HuH-7 (cell line): ENCODE measurements around the gene KRTAP5-6.

Source experiments
- DNase-seq: peaks from one replicate; pipeline ENCODE4 v3.0.0; 2011; ENCODE audit warnings: low spot score

KRTAP5-6 gene

DNA sequence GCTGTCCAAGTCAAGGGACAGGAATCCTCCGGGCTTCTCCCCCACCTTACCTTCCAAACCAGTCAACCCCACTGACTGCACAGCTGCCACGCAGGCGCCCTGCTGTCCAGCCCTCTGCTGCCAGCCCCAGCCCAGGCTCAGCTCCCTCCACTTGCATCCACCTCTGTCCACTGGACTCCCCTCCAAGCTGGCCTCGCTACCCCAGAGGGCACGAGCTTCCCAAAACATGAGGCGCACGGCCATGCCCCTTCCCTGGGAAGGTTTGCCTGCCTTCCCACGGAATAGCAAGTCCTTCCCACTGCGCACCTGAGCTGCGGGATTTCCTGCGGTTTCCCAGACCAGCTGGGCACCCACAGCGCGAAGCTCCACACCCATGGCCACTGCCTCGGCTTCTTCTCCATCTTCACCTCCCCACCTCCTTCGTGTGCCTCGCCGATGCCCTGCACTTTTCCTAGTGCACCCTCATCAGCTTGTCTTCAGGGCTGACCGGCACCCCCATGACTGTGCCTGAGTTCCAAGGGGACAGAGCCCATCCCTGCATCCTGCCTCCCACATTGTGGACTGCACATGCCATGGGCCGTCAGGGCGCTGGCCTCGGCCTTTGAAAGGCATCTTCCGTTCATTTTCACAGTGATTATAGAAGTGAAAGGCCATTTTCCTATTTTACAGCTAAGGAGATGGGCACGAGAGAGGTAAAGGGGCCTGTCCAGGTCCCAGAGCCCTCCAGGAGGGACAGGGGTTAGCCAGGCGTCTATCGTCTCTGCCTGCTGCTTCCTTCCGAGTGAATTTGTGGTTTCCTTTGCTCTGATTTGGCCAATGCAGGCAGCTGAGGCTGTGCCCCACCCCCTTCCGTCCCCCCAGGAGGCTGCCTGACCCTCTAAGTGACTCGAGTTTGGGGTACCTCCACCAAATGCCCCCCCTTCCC is 37.0 kb downstream of the KRTAP5-6 start:
- no peak for DNase-seq

DNA sequence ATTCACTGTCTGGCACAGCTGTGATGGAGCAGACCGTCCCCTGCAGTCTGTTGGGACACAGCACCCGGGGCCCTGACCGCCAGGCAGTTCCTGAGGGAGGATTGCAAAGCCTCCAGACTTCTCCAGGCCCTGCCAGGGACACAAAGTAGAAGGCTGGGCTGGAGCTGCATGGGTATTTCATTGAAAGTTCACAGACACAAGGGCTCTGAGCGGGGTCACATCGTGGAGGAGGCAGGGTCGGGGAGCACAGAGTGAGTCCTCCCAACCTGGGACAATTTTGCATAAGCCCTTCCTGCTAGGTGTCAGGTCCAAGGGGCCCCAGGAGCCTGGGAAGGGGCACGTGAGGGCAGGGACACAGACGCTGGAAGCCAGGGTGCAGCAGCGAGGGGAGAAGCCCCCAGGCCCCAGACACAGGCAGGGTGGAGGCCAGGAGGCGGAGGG is 37.7 kb downstream of the KRTAP5-6 start:
- DNase-seq: no peak

DNA sequence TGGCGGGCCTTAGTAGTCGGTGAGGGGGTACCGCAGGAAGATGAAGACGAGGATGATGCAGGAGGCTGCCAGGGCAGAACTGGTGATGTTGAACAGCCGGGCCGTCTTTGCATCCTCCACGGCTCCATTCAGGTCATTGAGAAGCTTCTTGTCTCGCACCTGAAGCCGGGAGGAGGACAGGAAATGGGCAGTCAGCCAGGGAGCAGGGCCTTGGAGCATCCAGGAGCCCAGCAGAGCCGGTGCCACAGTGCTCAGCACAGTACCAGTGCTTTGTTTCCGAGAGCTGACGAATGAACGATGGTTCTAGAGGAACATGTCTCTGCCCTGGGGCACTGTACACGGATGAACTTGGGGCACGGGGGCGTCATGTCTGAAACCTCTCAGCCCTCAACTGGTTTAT is 38.3 kb downstream of the KRTAP5-6 start:
- no peak for DNase-seq

DNA sequence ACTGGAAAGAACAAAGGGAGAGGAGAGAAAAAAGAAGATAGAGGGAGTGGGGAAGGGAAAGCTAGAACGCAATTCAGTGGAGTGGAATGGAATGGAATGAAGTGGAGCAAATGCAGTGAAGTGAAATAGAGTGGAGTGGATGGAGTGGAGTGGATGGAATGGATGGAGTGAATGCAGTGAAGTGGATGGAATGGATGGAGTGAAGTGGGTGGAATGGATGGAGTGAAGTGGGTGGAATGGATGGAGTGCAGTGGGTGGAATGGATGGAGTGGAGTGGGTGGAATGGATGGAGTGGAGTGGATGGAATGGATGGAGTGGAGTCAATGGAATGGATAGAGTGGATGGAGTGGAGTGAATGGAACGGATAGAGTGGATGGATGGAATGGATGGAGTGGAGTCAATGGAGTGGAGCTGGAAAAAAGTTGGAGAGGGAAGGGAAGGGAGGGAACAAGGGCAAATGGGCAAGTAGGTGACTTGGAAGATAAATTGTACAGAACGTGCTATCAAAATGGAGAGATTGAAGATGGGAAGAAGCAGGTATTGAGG is 39.5 kb downstream of the KRTAP5-6 start:
- DNase-seq: no peak

DNA sequence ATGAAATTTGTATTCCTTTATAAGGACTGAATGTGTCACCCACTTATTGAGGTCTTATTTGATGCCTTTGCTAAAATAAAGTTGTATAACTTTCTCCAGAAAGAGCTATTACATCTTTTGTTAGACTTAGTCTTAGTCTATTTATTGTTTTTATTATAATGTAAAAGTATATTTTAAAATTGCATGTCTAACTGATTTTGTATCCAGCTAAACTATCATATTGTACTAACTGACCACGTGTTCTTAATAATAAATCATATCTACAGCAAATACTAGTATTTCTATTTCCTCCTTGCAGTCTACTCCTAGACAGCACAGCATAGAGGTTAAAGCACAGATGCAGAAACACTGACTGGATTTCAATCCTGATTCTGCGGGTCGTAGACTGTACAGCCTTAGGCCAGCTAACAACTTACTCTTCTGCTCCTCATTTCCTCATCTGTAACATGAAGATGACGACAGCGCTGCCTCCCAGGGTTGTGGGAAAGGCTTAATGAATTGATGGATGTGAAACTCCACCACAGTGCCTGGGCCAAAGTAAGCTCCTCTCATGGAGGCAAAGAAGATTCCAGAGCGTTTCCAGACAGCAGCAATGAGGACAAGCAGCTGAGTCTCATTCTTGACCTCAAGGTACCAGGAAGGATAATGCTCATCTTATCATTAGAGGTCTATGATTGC is 40.2 kb downstream of the KRTAP5-6 start:
- no peak for DNase-seq

DNA sequence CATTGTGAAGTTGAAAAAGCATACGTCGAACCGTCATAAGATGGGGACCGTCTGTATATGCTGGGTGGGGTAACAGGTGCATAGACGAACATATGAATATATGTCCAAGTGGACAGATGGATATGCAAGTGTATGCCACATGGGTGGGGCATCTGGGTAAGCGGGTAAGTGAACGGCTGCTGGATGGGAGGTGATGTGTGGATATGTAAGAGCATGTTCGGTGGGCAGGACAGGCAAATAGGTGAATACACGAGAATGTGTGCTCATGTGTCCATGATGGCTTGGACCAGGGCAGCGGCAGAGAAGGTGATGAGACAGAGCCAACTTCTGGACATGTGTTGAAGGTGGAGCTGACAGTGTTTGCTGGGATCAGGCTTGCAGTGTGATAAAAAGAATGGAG is 41.4 kb downstream of the KRTAP5-6 start:
- no peak for DNase-seq

GRCh38 chr11:1739576-1739975 is 42.6 kb downstream of the KRTAP5-6 start:
- no peak for DNase-seq

DNA sequence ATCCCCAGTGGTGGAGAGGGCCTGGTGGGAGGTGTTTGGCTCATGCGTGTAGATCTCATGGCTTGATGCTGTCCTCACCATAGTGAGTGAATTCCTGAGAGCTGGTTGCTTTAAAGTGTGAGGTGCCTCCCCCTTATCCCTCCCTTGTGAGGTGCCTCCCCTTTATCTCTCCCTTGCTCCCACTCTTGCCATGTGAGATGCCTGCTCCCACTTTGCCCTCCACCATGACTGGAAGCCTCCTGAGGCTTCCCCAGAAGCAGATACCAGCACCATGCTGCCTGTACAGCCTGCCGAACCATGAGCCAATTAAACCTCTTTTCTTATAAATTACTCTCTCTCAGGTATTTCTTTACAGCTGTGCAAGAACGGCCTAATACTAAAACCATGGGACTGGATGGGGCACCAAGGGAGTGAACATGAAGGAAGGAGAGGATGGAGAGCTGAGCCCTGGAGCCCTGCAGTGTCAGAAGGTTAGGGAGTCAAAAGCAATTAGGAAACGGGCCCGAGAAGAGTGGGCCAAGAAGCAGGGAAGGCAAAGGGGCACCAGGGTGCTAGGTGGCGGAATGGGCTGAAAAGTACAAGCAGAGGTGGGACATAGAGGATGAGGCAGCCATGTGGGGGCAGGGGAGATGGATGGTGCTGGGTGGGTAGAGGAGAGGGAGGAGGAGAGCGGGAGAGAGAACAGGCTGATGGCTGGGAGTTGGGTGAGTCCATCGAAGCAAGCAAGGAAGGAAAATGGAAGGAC is 44.0 kb downstream of the KRTAP5-6 start:
- DNase-seq: no peak

GRCh38 chr11:1741741-1742140 is 44.7 kb downstream of the KRTAP5-6 start:
- DNase-seq: no peak

- no peak for DNase-seq
These were observed 45.4 kb downstream of the KRTAP5-6 start for GRCh38 chr11:1742371-1742770.

- no peak for DNase-seq
These were observed 46.0 kb downstream of the KRTAP5-6 start for GRCh38 chr11:1742869-1743584.

DNA sequence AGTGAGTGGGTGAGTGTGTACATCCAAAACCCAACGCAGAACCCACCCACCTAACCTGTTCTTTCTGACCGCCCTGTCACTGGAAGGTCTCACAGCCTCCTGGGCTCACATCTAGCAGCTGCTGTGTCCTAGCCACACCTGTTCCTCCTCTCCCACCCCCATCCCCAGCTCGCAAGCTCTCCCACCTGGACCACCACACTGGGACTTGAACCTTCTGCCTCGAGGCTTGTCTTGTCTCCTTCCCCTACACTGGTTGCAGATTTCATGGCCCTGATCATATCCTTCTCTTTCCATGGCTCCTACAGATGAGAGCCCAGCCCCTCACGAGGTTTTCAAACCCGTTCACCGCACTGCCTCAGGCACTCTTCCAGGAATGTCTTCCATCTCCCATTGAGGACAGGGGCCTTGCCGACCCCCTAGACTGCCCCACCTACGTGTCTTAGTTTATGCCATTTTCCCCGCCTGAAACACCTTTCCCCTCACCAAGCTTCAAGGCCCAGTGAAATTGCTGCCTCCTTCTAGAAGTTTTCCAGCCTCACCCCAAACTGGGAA is 46.7 kb downstream of the KRTAP5-6 start:
- no peak for DNase-seq

DNA sequence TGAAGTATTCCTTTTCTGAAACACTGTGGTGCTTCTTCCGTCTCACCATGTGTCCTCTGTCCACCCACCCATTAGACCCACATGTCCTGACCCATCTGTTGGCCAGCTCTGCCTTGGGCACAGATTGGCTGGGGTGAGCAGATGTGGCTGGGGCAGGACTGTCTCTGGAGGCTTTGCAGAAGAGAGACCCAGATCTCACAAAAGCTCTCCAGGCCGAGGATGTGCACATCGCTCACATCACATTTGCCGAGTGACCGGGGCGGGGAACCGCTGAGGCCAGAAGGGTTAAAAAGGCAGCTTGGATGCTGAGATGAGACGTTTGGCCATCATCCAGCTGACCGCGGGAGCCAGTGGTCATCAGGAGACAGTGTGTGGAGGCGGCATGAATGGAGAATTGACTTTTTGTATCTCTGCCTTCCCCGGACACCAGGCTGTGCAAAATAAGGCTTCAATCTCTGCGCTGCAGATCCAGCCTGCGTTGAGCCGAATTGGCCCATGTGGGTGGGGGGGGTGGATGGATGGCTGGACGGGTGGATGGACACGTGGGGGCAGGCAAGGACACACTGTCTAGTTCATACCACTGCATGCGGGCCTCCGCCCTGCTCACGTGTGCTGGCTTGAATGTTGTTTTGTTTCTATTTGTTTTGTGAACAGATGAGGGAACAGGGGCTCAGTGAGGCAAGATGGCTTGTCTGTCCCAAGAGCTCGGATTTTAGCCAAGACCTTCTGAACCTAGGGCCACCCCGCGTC is 47.3 kb downstream of the KRTAP5-6 start:
- DNase-seq: no peak

DNA sequence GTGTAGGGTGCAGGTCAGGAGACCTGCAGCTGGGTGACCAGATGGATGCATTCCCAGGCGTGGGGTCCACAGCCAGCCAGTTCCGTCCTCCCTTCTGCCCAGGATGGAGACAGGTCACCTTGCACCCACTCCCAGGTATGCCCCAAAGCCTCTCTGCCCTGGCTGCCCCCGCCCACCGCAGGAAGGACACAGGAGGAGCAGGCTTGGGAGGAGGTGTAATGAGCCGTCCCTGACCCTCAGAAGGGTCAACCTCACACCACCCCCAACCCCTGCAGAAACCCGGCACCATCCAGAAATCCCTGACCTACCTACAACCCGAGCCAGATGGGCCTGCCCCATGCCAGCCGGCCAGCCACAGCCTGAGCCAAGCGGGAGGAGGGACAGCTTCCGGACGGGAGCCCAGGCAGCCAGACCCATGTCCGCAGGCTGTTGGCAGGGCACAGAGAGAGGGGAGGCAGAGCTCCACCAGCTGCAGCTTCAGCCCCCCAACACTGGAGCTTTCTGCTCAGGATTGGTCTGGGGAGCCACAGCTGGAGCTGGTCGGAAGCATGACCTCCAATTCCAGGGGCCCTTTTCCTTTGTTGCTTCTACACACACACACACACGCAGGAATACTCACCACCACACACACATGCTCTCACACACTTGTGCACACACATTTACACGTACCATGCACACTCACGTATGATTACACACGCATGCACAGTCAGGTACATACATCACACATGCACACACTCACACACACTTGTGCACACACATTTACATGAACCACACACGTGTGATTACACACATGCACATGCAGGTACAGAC is 48.1 kb downstream of the KRTAP5-6 start:
- DNase-seq: no peak

DNA sequence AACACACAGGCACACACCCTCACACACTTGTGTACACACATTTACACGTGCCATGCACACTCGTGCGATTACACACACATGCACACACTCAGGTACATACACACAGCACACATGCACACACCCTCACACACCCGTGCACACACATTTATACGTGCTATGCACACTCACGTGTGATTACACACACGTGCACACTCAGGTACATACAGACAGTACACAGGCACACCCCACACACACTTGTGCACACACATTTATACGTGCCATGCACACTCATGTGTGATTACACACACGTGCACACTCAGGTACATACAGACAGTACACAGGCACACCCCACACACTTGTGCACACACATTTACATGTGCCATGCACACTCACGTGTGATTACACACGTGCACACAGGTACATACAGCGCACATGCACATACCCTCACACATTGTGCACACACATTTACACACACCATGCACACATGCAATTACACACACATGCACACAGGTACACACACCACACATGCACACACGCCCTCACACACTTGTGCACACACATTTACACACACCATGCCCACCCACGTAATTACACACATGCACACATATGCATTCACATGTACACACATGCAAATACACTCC is 48.8 kb downstream of the KRTAP5-6 start:
- no peak for DNase-seq

DNA sequence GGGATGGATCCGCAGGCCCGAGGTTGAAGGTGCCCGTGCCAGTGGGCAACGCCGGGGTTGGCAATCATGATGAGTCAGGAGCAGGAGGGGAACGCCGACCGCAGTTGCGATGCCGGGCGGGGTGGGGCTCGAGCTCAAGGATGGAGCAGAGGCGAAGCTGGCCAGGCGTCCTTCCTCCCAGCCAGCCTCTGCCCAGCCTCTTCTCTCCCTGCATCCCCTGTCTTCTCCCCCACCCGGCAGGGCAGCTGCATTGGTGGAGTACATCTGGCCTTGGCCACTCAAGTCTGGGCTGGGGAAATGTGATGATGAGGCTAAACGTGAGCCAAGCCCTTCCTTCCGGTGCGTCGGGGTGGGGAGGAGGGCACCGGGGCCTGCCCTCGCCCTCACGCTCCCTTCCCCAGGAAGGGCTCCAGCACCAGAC is 49.5 kb downstream of the KRTAP5-6 start:
- no peak for DNase-seq

DNA sequence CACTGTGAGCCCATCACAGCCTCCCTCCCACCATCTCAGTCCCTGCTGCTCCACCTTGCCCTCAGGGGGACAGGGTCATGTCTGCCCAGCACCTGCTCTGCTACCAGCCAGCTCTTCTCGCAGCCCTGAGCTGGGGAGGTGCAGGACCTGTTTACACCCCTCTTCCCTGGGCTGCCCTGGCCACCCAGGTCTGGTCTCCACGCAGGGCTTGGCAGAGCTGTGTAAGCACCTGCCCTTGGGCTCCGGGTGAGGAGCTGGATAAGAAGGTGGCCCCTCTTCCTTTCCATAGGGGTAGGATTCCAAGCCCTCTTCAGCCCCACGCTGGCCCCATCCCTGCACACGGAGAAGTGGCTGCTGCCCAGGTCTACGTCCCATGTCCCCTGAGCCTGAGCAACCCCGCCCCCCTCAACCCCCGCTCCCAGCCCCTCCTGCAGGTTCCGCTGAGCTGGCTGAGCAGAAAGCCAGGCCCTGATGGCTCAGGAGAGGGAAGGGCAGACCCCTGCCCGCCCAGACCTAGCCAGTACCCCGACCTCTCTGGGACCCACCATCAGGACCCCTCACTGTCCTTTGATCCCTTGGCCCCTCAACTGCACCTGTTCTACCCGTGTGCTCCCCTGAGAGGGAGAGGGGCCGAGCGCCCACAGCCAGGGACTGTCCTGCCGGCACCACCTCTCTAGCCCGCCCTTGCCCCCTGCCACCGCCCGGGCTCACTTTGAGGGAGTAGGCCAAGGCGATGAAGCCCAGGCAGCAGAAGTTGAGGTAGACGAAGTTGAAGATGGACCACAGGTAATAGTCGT is 50.2 kb downstream of the KRTAP5-6 start:
- no peak for DNase-seq
